ENCODE data around the gene RHOC.

- TF ChIP-seq OVOL3 (tag by site-specific recombination; IDR thresholded peaks at IDR 0.05) (no peak), SETDB1 (IDR thresholded peaks at IDR 0.05; ENCODE audit: insufficient read length, low read length) (no peak), MYNN (tag by site-specific recombination; IDR thresholded peaks at IDR 0.05; ENCODE audit: borderline replicate concordance) (no peak), ZNF501 (tag by site-specific recombination; IDR thresholded peaks at IDR 0.05) (no peak), CTCF (tag by site-specific recombination; IDR thresholded peaks at IDR 0.05) (no peak), ZNF274 (IDR thresholded peaks at IDR 0.05; ENCODE audit: low read length) (no peak), ZNF274 (tag by site-specific recombination; IDR thresholded peaks at IDR 0.05; ENCODE audit: borderline replicate concordance) (no peak), ZNF10 (tag by site-specific recombination; IDR thresholded peaks at IDR 0.05) (no peak), ZBTB1 (tag by site-specific recombination; IDR thresholded peaks at IDR 0.05) (no peak), ZSCAN5A (tag by site-specific recombination; IDR thresholded peaks at IDR 0.05) (no peak)
Measured at GRCh38 chr1:112694363-112694929, 12.5 kb downstream of the RHOC start.

Measured in HEK293 (cell line).